ENCODE measurements around the gene FNDC3A.
"Not testable (repeated sequence)": the region's sequence is repeated elsewhere in the genome, so short reads cannot be mapped to it uniquely, and the experiment has no call there.

FNDC3A gene

GRCh38 chr13:49060678-49061387 is 85.1 kb downstream of the FNDC3A start:
- Histone ChIP-seq H3K27me3 (ENCODE audit: control insufficient read depth, insufficient read depth, low read length) (no peaks in the 10 kb centered on the region), H3K27ac (ENCODE audit: low read depth, low read length) (no peak overlapping the region), H3K9ac (ENCODE audit: low read depth, low read length) (no peak overlapping the region), H3K9me3 (ENCODE audit: control insufficient read depth, insufficient read depth, low read length) (no peaks in the 10 kb centered on the region), H3K4me1 (ENCODE audit: control insufficient read depth, insufficient read depth, low read length) (no peaks in the 10 kb centered on the region; the same call in 1 of the 2 replicates), H3K4me3 (ENCODE audit: low read depth, low read length) (no peak overlapping the region), H3K36me3 (ENCODE audit: control insufficient read depth, insufficient read depth, low read length) (no peaks in the 10 kb centered on the region)

- H3K27me3 ChIP-seq (ENCODE audit: control insufficient read depth, insufficient read depth, low read length); H3K4me3 ChIP-seq (ENCODE audit: low read depth, low read length); H3K36me3 ChIP-seq (ENCODE audit: control insufficient read depth, insufficient read depth, low read length); H3K9ac ChIP-seq (ENCODE audit: low read depth, low read length); H3K9me3 ChIP-seq (ENCODE audit: control insufficient read depth, insufficient read depth, low read length); H3K27ac ChIP-seq (ENCODE audit: low read depth, low read length); H3K4me1 ChIP-seq (ENCODE audit: control insufficient read depth, insufficient read depth, low read length): not testable (repeated sequence)
Measured at GRCh38 chr13:49061388-49061752, 85.7 kb downstream of the FNDC3A start.

GRCh38 chr13:49062297-49062896 is 86.7 kb downstream of the FNDC3A start:
- Histone ChIP-seq H3K27me3 (ENCODE audit: control insufficient read depth, insufficient read depth, low read length) (no peaks in the 10 kb centered on the region), H3K36me3 (ENCODE audit: control insufficient read depth, insufficient read depth, low read length) (no peaks in the 10 kb centered on the region), H3K4me1 (ENCODE audit: control insufficient read depth, insufficient read depth, low read length) (peaks cover 7% of the 10 kb centered on the region), H3K4me3 (ENCODE audit: low read depth, low read length) (no peak overlapping the region), H3K27ac (ENCODE audit: low read depth, low read length) (no peak overlapping the region), H3K9me3 (ENCODE audit: control insufficient read depth, insufficient read depth, low read length) (no peaks in the 10 kb centered on the region), H3K9ac (ENCODE audit: low read depth, low read length) (no peak overlapping the region)

GRCh38 chr13:49063011-49063410 is 87.3 kb downstream of the FNDC3A start:
- H3K36me3 ChIP-seq (ENCODE audit: control insufficient read depth, insufficient read depth, low read length) = no peaks in the 10 kb centered on the region
- no peaks in the 10 kb centered on the region for H3K27me3 ChIP-seq (ENCODE audit: control insufficient read depth, insufficient read depth, low read length)
- H3K4me1 ChIP-seq (ENCODE audit: control insufficient read depth, insufficient read depth, low read length) = peaks cover 7% of the 10 kb centered on the region; the same call in 1 of the 2 replicates
- no peaks in the 10 kb centered on the region for H3K9me3 ChIP-seq (ENCODE audit: control insufficient read depth, insufficient read depth, low read length)
- H3K4me3 ChIP-seq (ENCODE audit: low read depth, low read length) = no peak overlapping the region
- H3K27ac ChIP-seq (ENCODE audit: low read depth, low read length) = no peak overlapping the region
- H3K9ac ChIP-seq (ENCODE audit: low read depth, low read length) = no peak overlapping the region

GRCh38 chr13:49063497-49063896 is 87.8 kb downstream of the FNDC3A start:
- Histone ChIP-seq H3K27ac (ENCODE audit: low read depth, low read length) (no peak overlapping the region), H3K4me3 (ENCODE audit: low read depth, low read length) (no peak overlapping the region), H3K9me3 (ENCODE audit: control insufficient read depth, insufficient read depth, low read length) (no peaks in the 10 kb centered on the region), H3K9ac (ENCODE audit: low read depth, low read length) (no peak overlapping the region), H3K36me3 (ENCODE audit: control insufficient read depth, insufficient read depth, low read length) (no peaks in the 10 kb centered on the region), H3K27me3 (ENCODE audit: control insufficient read depth, insufficient read depth, low read length) (no peaks in the 10 kb centered on the region), H3K4me1 (ENCODE audit: control insufficient read depth, insufficient read depth, low read length) (peaks cover 7% of the 10 kb centered on the region; the same call in 1 of the 2 replicates)

GRCh38 chr13:49064476-49064875 is 88.8 kb downstream of the FNDC3A start:
- no peak overlapping the region for H3K9ac ChIP-seq (ENCODE audit: low read depth, low read length)
- peaks cover 7% of the 10 kb centered on the region; the same call in 1 of the 2 replicates for H3K4me1 ChIP-seq (ENCODE audit: control insufficient read depth, insufficient read depth, low read length)
- H3K9me3 ChIP-seq (ENCODE audit: control insufficient read depth, insufficient read depth, low read length) = no peaks in the 10 kb centered on the region
- no peak overlapping the region for H3K27ac ChIP-seq (ENCODE audit: low read depth, low read length)
- no peak overlapping the region for H3K4me3 ChIP-seq (ENCODE audit: low read depth, low read length)
- H3K36me3 ChIP-seq (ENCODE audit: control insufficient read depth, insufficient read depth, low read length) = no peaks in the 10 kb centered on the region
- H3K27me3 ChIP-seq (ENCODE audit: control insufficient read depth, insufficient read depth, low read length) = no peaks in the 10 kb centered on the region

- no peak overlapping the region for H3K9ac ChIP-seq (ENCODE audit: low read depth, low read length)
- no peaks in the 10 kb centered on the region for H3K9me3 ChIP-seq (ENCODE audit: control insufficient read depth, insufficient read depth, low read length)
- H3K4me1 ChIP-seq (ENCODE audit: control insufficient read depth, insufficient read depth, low read length) = peaks cover 7% of the 10 kb centered on the region; the same call in 1 of the 2 replicates
- no peak overlapping the region for H3K27ac ChIP-seq (ENCODE audit: low read depth, low read length)
- no peaks in the 10 kb centered on the region for H3K36me3 ChIP-seq (ENCODE audit: control insufficient read depth, insufficient read depth, low read length)
- H3K27me3 ChIP-seq (ENCODE audit: control insufficient read depth, insufficient read depth, low read length) = no peaks in the 10 kb centered on the region
- no peak overlapping the region for H3K4me3 ChIP-seq (ENCODE audit: low read depth, low read length)
Measured at GRCh38 chr13:49066856-49067255, 91.1 kb downstream of the FNDC3A start.

GRCh38 chr13:49068498-49068897 is 92.8 kb downstream of the FNDC3A start:
- H3K27me3 ChIP-seq (ENCODE audit: control insufficient read depth, insufficient read depth, low read length); H3K36me3 ChIP-seq (ENCODE audit: control insufficient read depth, insufficient read depth, low read length); H3K9ac ChIP-seq (ENCODE audit: low read depth, low read length); H3K27ac ChIP-seq (ENCODE audit: low read depth, low read length); H3K9me3 ChIP-seq (ENCODE audit: control insufficient read depth, insufficient read depth, low read length); H3K4me3 ChIP-seq (ENCODE audit: low read depth, low read length); H3K4me1 ChIP-seq (ENCODE audit: control insufficient read depth, insufficient read depth, low read length): not testable (repeated sequence)

GRCh38 chr13:49070021-49070420 is 94.3 kb downstream of the FNDC3A start:
- H3K27ac ChIP-seq (ENCODE audit: low read depth, low read length) = not testable (repeated sequence)

GRCh38 chr13:49071341-49071937 is 95.7 kb downstream of the FNDC3A start:
- Histone ChIP-seq H3K4me3 (ENCODE audit: low read depth, low read length) (no peak overlapping the region), H3K9ac (ENCODE audit: low read depth, low read length) (no peak overlapping the region), H3K9me3 (ENCODE audit: control insufficient read depth, insufficient read depth, low read length) (no peaks in the 10 kb centered on the region), H3K27ac (ENCODE audit: low read depth, low read length) (no peak overlapping the region), H3K4me1 (ENCODE audit: control insufficient read depth, insufficient read depth, low read length) (peaks cover 3% of the 10 kb centered on the region; the same call in 1 of the 2 replicates), H3K27me3 (ENCODE audit: control insufficient read depth, insufficient read depth, low read length) (no peaks in the 10 kb centered on the region), H3K36me3 (ENCODE audit: control insufficient read depth, insufficient read depth, low read length) (peaks cover 9% of the 10 kb centered on the region)

More at GRCh38 chr13:49070021-49070420, 94.3 kb downstream of the FNDC3A start:
- not testable (repeated sequence) for H3K4me3 ChIP-seq (ENCODE audit: low read depth, low read length); H3K9me3 ChIP-seq (ENCODE audit: control insufficient read depth, insufficient read depth, low read length); H3K9ac ChIP-seq (ENCODE audit: low read depth, low read length); H3K27me3 ChIP-seq (ENCODE audit: control insufficient read depth, insufficient read depth, low read length); H3K36me3 ChIP-seq (ENCODE audit: control insufficient read depth, insufficient read depth, low read length); H3K4me1 ChIP-seq (ENCODE audit: control insufficient read depth, insufficient read depth, low read length)
